ENCODE results near the gene MAP4K2. TPM values are rescaled to one million over a fixed set of nuclear protein-coding genes. Genes with fewer than 3 reads are reported as not detected.

The MAP4K2 gene
- total and polyA plus RNA-seq, 7 donors: 9.0 to 23.5 (median 13.6) TPM

DNA sequence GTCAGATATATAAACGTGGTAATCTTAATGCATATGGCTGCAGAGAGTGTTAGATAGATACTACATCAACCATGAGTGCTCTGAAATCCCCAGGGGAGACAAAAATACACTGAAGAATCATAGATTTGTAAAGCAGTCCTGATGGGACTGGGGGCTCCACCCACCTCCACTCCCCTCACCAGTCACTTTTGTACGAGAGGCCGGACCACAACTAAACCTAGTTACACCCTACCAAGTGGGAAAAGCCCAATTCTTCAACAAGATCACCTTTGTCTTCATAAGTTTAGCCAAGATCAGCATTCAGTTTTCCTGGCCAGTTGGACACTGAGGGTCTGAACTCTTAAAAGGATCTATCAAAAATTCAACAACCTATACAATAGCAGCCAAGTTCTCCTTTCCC lies 26.1 kb downstream of the MAP4K2 start:
- no peaks in the 10 kb centered on the region for H3K9me3 ChIP-seq
- H3K36me3 ChIP-seq: peaks cover 30 to 47% (median 39%) of the 10 kb centered on the region in 4 donors
- peak overlapping the region; percentile 99 to 100 (median 100) for H3K27ac ChIP-seq
- WGBS, 2 donors: 10 to 15% methylated on average over 3 of the region's 3 CpGs
- DNase-seq: peak; percentile 55
- no peaks in the 10 kb centered on the region for H3K27me3 ChIP-seq
- TF ChIP-seq, protein P1, sequence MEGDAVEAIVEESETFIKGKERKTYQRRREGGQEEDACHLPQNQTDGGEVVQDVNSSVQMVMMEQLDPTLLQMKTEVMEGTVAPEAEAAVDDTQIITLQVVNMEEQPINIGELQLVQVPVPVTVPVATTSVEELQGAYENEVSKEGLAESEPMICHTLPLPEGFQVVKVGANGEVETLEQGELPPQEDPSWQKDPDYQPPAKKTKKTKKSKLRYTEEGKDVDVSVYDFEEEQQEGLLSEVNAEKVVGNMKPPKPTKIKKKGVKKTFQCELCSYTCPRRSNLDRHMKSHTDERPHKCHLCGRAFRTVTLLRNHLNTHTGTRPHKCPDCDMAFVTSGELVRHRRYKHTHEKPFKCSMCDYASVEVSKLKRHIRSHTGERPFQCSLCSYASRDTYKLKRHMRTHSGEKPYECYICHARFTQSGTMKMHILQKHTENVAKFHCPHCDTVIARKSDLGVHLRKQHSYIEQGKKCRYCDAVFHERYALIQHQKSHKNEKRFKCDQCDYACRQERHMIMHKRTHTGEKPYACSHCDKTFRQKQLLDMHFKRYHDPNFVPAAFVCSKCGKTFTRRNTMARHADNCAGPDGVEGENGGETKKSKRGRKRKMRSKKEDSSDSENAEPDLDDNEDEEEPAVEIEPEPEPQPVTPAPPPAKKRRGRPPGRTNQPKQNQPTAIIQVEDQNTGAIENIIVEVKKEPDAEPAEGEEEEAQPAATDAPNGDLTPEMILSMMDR (IDR thresholded peaks at IDR 0.05): no peak
- TF ChIP-seq EP300 (IDR thresholded peaks at IDR 0.05) (no peak), POLR2A (IDR thresholded peaks at IDR 0.05) (no peak), POLR2AphosphoS5 (IDR thresholded peaks at IDR 0.05) (no peak)
- intact Hi-C loops (cut with DNase I): no loop called here
- H3K4me1 ChIP-seq: peaks cover 0 to 60% (median 50%) of the 10 kb centered on the region in 4 donors
- peak overlapping the region; percentile 96 to 99 (median 98) for H3K4me3 ChIP-seq

DNA sequence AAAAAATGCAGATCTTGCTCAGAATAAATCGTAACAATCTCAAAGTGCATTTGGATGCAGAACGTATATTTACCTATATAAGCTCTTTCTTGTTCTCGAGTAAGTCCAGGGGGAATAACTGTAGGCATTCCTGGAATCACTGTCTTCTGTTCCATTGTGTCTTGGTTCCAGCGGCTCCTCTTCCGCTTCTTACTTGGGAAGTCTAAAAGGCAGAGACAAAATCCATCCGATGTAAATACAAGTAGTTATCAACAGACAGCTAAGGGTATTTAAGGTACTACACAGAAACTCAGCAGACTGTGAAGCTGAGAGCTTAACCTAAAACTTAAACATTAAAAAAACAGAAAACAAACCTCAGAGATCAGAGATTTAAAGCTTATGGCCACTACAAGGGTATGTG lies 26.6 kb downstream of the MAP4K2 start:
- H3K4me1 ChIP-seq: peaks cover 0 to 65% (median 52%) of the 10 kb centered on the region in 4 donors
- no peaks in the 10 kb centered on the region for H3K27me3 ChIP-seq
- no peaks in the 10 kb centered on the region for H3K9me3 ChIP-seq
- 63 to 78% methylated on average over 6 of the region's 6 CpGs for WGBS, 2 donors
- no peak for DNase-seq
- intact Hi-C loops (cut with DNase I): no loop called here
- H3K27ac ChIP-seq: peak overlapping the region in 3 of 4 donors; percentile 99 to 100 (median 100)
- peak overlapping the region in 1 of 4 donors; percentile 98 for H3K4me3 ChIP-seq
- peaks cover 30 to 52% (median 42%) of the 10 kb centered on the region in 4 donors for H3K36me3 ChIP-seq
- no peak for TF ChIP-seq POLR2AphosphoS5 (IDR thresholded peaks at IDR 0.05)
- TF ChIP-seq POLR2A (IDR thresholded peaks at IDR 0.05): no peak
- no peak for TF ChIP-seq EP300 (IDR thresholded peaks at IDR 0.05)
- TF ChIP-seq, protein P1 (IDR thresholded peaks at IDR 0.05): no peak

DNA sequence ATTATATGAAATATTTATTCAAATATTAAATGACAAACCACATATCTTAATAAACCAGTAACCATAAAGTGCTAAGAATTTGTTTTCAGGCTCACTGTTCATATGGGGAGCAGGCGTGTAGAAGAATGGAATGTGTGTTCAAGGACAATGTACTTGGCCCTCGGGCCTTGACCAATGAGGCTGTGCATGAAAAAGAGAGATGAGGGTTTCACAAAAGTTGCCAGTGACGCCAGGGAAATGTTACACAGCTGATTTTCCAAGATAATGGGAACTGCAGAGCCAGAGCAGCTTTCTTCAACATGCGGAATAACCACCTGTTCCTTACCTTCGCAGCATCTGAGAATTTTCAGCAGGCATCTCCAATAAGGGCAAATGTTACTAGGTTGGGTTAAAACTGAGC lies 28.9 kb downstream of the MAP4K2 start:
- DNase-seq: no peak
- TF ChIP-seq POLR2A (IDR thresholded peaks at IDR 0.05) (no peak), POLR2AphosphoS5 (IDR thresholded peaks at IDR 0.05) (no peak), EP300 (IDR thresholded peaks at IDR 0.05) (no peak)
- TF ChIP-seq, protein P1 (IDR thresholded peaks at IDR 0.05): no peak
- Histone ChIP-seq H3K27me3 (no peaks in the 10 kb centered on the region), H3K27ac (peak overlapping the region in 2 of 4 donors; percentile 14 to 56), H3K4me1 (peaks cover 0 to 66% (median 50%) of the 10 kb centered on the region in 4 donors), H3K4me3 (no peak overlapping the region), H3K36me3 (peaks cover 47 to 74% (median 64%) of the 10 kb centered on the region in 4 donors), H3K9me3 (no peaks in the 10 kb centered on the region)
- 78 to 83% methylated on average over 5 of the region's 5 CpGs for WGBS, 2 donors
- intact Hi-C loops (cut with DNase I): no loop called here

DNA sequence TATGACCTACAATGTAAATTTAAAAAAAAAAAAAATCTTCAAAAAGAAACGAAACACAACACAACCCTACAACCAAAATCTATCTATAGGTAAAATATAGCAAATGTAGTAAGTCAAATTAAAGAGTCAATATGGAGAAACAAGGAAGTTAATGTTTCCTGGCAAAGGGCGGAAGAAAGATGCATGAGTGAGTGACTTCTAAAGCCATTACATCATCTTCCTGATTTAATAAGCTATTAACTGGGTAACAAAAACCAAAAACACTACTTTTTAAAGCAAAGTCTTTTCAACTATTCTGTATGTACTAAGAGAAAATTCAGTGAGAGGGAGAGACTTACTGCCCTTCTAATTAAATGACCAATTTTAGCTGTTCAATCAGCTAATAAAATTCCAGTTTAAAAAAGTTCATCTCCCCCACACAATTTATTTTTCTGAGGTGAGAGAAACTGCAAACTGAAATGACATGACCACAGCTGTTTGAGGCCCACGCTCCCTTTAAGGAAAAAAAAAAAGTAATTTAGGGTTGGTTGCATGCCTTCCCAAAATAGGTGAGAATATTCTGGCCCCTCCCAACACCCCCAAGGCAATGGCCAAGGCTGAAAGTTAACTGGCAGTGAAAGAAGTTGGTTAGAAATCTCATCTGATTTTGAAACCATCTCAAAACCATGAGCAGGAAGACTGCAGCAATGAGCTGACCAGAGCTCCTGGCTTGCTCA lies 30.6 kb downstream of the MAP4K2 start:
- Histone ChIP-seq H3K4me1 (peaks cover 0 to 74% (median 54%) of the 10 kb centered on the region in 4 donors), H3K4me3 (no peak overlapping the region), H3K27me3 (no peaks in the 10 kb centered on the region), H3K9me3 (no peaks in the 10 kb centered on the region), H3K27ac (peak overlapping the region in 3 of 4 donors; percentile 14 to 56 (median 48)), H3K36me3 (peaks cover 64 to 91% (median 81%) of the 10 kb centered on the region in 4 donors)
- WGBS, 2 donors: 52 to 73% methylated on average over 3 of the region's 3 CpGs
- intact Hi-C loops (cut with DNase I): no loop called here
- TF ChIP-seq, protein P1 (IDR thresholded peaks at IDR 0.05): no peak
- no peak for TF ChIP-seq POLR2AphosphoS5 (IDR thresholded peaks at IDR 0.05)
- no peak for TF ChIP-seq EP300 (IDR thresholded peaks at IDR 0.05)
- no peak for TF ChIP-seq POLR2A (IDR thresholded peaks at IDR 0.05)
- no peak for DNase-seq

All from sigmoid colon (tissue), 7 donors.